ENCODE measurements around the gene SMOC1.
"Not testable (repeated sequence)": the region's sequence is repeated elsewhere in the genome, so short reads cannot be mapped to it uniquely, and the experiment has no call there.

The SMOC1 gene

GRCh38 chr14:69901113-69901951, 22.1 kb downstream of the SMOC1 start:
- DNase-seq, result no peak

GRCh38 chr14:69903046-69903445, 23.8 kb downstream of the SMOC1 start:
- not testable (repeated sequence) for DNase-seq

DNA sequence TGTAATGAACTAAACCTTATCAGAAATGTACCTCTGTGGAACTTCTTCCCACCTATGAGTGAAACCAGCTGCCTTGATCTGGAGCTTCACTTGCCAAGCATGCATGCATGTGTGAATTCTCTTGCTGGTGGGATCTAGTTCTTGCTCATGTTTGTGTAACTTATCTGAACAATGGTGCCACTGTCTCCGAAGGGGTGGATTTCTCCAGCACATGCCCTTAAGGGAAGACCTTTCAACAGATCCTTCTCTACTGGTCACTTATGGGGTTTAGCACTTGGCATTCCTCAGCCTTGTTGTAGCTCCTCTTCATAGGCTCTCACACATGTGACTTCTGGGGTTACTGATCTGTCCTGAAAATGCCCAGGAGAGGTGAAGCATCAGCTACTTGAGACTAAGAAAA, 25.0 kb downstream of the SMOC1 start:
- DNase-seq, result no peak

DNA sequence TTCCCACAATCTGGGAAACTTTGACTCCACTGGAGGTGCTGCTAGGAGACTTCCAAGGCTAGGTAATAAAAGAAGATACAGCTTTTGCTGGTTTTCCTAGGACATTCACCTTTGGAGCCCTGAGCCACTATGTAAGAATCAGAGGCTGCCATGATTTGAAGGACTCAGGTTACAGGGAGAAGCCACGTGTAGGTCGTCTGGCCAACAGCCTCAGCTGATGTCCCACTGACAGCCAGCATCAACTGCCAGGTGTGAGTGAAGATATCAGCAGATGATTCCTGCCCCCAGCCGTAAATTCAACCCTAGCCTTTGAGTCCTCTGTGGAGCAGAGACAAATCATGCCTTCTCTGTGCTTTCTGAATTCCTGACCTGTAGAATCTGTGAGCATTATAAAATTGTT, 27.0 kb downstream of the SMOC1 start:
- DNase-seq, result no peak

DNA sequence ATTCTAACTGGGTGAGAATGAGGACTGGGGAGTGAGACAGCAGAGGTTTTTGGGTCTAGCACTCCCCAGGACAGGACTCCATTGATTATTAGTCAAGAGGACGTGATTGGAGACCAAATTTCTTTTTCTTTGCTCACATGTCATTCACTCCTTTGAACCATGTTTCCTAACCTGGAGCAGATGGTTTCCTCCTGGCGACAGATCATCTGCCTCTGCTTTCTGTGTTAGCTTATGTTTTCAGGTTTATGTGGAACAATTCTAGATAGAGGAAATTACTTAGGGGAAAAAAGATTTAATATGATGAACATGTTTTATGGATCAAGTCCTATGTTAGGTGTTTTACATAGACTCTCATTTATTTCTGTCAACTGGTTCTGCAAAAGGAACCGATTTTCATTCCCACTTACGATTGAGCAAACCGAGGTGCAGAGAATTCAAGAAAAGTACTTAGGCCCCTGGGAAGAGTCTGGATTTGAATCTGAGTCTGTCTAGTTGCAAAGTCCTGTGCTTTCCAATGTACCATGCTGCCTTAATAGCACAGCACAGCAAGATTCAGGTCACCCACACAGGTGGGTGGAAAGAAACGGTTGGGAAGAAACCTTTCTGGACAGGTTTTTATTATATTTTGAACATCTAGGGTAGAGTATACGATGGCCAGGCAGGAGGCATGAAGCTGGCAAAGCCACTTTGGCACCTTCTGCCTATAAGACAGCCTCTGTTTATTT, 30.8 kb downstream of the SMOC1 start:
- DNase-seq, result no peak

GRCh38 chr14:69910871-69911270, 31.7 kb downstream of the SMOC1 start:
- no peak for DNase-seq

DNA sequence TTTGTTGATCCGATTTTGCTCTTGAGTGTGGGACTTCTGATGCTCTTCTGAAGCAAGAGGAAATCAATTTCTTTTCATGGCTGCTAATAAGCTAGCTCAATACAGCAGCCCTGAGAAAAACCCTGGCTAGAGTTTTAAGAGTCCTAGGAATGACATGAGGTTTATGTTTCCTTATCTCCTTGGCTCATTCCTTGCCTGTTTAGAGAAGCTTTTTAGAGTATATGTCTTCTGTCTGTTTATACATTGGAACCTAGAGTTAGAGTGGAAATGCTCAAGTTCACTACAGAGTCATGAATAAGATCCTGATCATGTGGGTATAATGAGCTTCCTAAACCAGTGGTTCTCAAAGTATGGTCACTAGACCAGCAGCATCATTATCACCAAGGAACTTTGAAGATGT, 34.5 kb downstream of the SMOC1 start:
- no peak for DNase-seq

- no peak for DNase-seq
These were observed 37.2 kb downstream of the SMOC1 start for GRCh38 chr14:69916396-69916795.

DNA sequence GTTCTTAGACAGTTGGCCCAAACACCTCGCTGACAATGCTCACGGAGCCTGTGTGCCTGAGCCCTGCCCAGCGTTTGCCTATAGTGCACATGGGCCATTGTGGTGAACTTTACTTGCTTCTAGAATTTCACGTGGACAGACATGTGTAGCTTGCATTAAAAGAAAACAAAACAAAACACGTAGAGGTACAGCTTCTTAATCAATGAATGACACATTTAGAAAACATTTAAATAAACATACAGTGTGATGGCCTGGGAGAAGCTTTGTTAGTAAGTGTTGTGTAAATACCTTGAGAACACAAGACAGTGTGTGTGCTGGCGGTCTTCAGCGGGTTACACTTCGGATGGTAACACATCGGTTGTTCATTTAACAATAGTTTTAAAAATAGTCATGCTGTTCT, 38.1 kb downstream of the SMOC1 start:
- DNase-seq, result no peak

GRCh38 chr14:69919815-69920214, 40.6 kb downstream of the SMOC1 start:
- DNase-seq, result no peak

GRCh38 chr14:69921052-69921451, 41.8 kb downstream of the SMOC1 start:
- DNase-seq, result no peak

DNA sequence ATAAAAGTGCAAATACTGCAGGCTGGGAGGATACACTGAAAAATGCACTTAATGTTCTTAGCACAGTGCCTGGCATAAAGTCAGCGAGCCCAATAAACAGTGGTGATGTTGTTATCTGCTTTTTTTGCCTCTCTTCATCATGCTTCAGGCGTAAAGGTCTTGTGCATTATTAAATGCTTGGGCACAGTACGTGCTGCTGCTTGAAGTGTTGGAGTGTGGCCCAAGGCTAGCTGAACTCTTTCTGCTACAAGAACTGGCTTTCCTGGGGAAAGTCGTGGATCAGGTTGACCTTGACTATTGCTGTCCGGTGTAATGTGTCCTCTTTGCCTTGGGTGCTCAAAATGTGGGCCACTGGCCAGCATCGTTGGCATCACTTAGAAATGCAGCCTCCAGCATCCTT, 43.0 kb downstream of the SMOC1 start:
- DNase-seq, result no peak

DNA sequence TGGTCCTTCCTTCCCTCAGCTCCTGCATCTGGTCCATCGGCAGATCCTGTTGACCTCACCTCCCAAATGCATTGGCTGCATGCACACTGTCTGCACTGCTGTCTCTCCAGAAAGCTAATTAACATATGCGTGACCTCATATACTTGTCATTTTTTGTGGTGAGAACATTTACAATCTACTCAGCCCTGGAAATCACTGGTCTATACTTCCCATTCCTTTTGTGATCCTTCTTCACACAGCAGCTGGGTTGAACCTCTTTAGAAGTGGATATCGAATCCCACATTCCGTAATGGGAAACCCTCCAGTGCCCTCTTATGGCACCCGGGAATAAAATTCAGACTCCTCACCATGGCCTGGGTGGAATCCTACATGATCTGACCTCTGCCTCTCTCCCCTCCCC, 45.0 kb downstream of the SMOC1 start:
- no peak for DNase-seq

- no peak for DNase-seq
These were observed 48.9 kb downstream of the SMOC1 start for GRCh38 chr14:69928111-69928523.

- no peak for DNase-seq
These were observed 51.7 kb downstream of the SMOC1 start for GRCh38 chr14:69930780-69931379.

- no peak for DNase-seq
These were observed 52.7 kb downstream of the SMOC1 start for GRCh38 chr14:69931960-69932359.

DNA sequence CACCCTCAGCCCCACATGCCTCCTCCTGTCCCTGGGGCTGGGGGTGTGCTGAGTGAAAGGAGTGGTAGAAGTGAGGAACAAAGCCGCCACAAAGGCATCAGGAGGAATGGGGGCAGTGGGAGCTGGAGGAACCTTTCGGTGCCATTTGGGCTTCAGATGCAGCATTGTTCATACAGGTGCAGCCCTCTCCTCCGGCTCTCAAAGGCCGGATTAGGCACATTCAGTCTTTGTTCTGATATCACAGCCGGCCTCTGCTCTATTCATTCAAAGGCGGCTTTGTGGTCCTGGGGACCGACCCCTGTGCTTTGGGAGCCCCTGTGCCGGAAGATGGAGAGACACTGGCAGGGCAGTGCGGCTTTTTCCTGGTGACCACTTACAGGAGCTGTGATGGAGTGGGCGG, 53.2 kb downstream of the SMOC1 start:
- no peak for DNase-seq

- DNase-seq, result no peak
These were observed 54.5 kb downstream of the SMOC1 start for GRCh38 chr14:69933623-69934275.

DNA sequence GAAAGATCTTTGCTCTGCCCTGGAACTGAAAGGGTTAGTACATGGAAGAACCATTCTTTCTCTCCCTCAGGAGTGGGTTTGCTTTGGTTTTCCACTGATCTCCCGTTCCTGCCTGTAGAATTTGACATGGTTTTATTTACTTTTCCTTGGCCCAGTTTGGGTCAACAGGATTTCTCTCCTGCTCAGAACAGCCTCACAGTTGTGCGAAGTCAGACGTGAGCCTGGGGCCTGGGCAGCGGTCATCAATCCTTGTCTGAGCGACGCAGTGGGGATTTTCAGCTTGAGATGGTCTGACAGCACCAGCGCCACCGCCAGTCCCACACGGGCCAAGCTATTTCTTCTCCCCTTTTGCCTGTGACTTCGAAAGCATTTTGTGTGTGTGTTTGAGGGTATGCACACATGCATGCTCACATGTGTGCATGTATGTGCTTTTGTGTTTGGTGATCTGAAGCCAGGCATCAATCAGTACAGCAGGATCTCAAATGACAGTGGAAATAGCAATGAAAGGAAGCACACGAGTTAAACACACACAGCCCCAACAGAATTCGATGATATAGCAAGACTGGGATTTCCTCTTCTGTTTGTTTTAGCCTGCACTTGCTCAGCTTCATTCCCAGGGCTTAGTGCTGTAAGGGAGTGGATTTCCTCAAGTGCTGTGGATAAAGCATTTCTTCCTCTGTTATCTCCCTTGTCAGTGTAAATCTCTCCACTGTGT, 58.3 kb downstream of the SMOC1 start:
- no peak for DNase-seq

DNA sequence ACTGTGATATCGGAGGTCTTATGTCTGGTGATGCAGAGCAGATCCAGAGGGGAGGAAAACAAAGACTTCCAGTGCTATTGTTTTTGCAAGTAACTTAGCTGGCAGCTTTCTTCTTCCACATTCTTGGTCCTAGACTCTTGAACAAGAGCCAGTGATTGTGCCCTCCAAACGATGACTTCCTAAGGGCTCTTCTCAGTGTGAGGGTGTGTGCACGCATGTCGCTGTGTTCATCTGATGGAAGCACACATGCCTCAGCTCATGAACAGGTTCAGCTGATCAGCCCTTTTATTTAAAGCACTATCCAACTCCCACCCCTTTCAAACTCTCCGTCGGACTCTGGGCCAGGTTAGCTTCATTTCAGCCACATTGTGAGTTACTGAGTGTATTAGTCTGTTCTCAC, 59.5 kb downstream of the SMOC1 start:
- no peak for DNase-seq

DNA sequence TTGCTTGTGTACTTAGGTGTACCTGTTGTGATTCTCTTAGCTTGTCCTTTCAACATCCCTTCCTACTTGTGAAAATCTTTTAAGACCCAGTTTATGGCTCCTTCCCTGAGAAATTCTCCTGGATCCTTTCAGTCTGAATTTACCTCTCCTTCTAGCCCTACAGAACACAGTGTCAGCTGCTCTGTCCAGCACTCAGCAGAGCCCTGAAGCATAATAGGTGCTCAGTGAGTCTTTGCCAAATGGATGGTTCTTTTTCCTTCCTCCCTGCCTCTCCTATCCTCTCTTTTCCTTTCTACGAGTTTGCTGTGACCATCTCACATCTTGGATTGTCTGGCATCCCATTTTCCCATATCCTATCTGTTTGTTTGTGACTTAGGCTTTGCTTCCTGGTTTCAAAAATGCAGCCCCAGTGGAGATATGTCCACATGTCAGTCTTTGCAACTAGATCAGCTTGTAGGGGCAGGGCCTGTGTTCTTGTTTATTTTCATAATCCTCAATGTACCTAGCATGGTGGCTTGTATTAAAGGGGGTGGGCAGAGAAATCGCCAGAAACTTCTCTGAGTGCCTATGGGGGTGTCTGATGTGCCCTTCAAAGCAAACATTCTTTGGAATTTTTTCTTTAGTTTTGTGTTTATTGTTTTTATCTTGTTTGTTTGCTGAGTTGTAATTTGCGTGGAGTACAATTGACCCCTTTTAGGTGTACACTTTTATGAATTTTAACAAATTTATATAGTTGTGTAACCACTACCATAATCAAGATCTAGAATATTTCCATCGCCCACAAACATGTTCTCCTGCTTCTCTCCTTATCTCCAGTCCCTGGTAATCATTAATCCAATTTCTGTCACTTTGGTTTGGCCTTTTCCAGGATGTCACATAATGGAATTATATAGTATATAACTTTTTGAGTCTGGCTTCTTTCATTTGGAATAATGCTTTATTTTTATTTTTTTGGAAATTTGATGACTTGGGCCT, 62.8 kb downstream of the SMOC1 start:
- no peak for DNase-seq

All from stimulated activated CD4-positive, alpha-beta T cell treated with anti-CD3 and anti-CD28 coated beads, Interleukin-1b, Interleukin-23, amount 100 ng/mL, for 48 hours (primary cell).